PC-9 (cell line): ENCODE data around the gene HPCAL4. TPM values are rescaled to one million over a fixed set of nuclear protein-coding genes. Genes with fewer than 3 reads are reported as not detected.

Experiments
- BruUV-seq: library from RNA; stranded (reverse); fragments of 400-500 nt; replicated peaks from 2 replicates; lab custom pipeline; 2021; lab: Mats Ljungman, UMichigan
- CTCF ChIA-PET: fragments of 300-600 bp; sonication (Branson Sonifier 250); formaldehyde crosslinking; loops from one replicate; lab custom pipeline; 2022; ENCODE audit warnings: antibody characterized with exemption; lab: Charles Lee
- POLR2A ChIA-PET: fragments of 300-600 bp; sonication (Branson Sonifier 250); formaldehyde crosslinking; loops from one replicate; lab custom pipeline; 2022; ENCODE audit warnings: antibody characterized with exemption; ENCODE audit not compliant: unreplicated experiment; lab: Charles Lee
- DNase-seq, 2 experiments: peaks; one replicate each; pipeline versions ENCODE4 v3.0.0 to v3.0.0-alpha.2; 2015 to 2022; ENCODE audit warnings: mixed read lengths in 1 of 2
- H2AFZ ChIP-seq: fragments of 200-600 bp; sonication (generic); 2 replicates; pipeline ENCODE4 v1.8.1; 2017; ENCODE audit warnings: antibody characterized with exemption
- H3F3A ChIP-seq: fragments of 200-600 bp; sonication (generic); 2 replicates; pipeline ENCODE4 v1.8.1; 2017; ENCODE audit warnings: antibody characterized with exemption, mild to moderate bottlenecking, low read depth; ENCODE audit not compliant: insufficient read depth
- H3K27ac ChIP-seq: fragments of 200-600 bp; sonication (generic); 2 replicates; pipeline ENCODE4 v1.6.1; 2016; ENCODE audit warnings: mixed run types
- H3K27me3 ChIP-seq: fragments of 200-600 bp; sonication (generic); 2 replicates; pipeline ENCODE4 v1.6.1; 2016; ENCODE audit warnings: low read depth, mixed run types; ENCODE audit not compliant: insufficient read depth
- H3K36me3 ChIP-seq: fragments of 200-600 bp; sonication (generic); 2 replicates; pipeline ENCODE4 v1.6.1; 2016; ENCODE audit warnings: low read depth, mixed run types
- H3K4me1 ChIP-seq: fragments of 200-600 bp; sonication (generic); replicated peaks from 2 replicates; pipeline ENCODE4 v1.6.1; 2016; ENCODE audit warnings: mixed run types; ENCODE audit not compliant: insufficient read depth
- H3K4me2 ChIP-seq: fragments of 200-600 bp; sonication (generic); 2 replicates; pipeline ENCODE4 v1.6.1; 2017; ENCODE audit warnings: mixed run types
- H3K4me3 ChIP-seq: fragments of 200-600 bp; sonication (generic); 2 replicates; pipeline ENCODE4 v1.6.1; 2016; ENCODE audit warnings: mixed run types
- H3K79me2 ChIP-seq: fragments of 200-600 bp; sonication (generic); 2 replicates; pipeline ENCODE4 v1.6.1; 2017; ENCODE audit warnings: low read depth, mixed run types
- H3K9me2 ChIP-seq: fragments of 200-600 bp; sonication (generic); 2 replicates; pipeline ENCODE4 v1.8.1; 2017; ENCODE audit warnings: mild to moderate bottlenecking; ENCODE audit not compliant: insufficient read depth
- H3K9me3 ChIP-seq: fragments of 200-600 bp; sonication (generic); 2 replicates; pipeline ENCODE4 v1.8.1; 2016; ENCODE audit warnings: low read depth; ENCODE audit not compliant: insufficient read depth
- H4K20me1 ChIP-seq: fragments of 200-600 bp; sonication (generic); 2 replicates; pipeline ENCODE4 v1.8.1; 2017; ENCODE audit not compliant: insufficient read depth
- EZH2 ChIP-seq: fragments of 200-600 bp; sonication (generic); IDR thresholded peaks from 2 replicates; pipeline ENCODE4 v1.8.0; 2017; ENCODE audit warnings: antibody characterized with exemption, low read depth
- intact Hi-C: fragments of 100-400 bp; cut with micrococcal nuclease; formaldehyde crosslinking; loops from one replicate; pipeline ENCODE4 v1.10.0; 2022; ENCODE audit not compliant: unreplicated experiment
- total RNA-seq: library from RNA; stranded (reverse); gene quantifications from 2 replicates; pipeline ENCODE4 v1.2.3, GENCODE V29; 2021
- TF ChIP-seq, protein P1 (sequence below): fragments of 200-600 bp; sonication (generic); conservative IDR thresholded peaks from 2 replicates; pipeline ENCODE4 v1.6.1; 2017; ENCODE audit warnings: mixed run types, antibody characterized with exemption, mild to moderate bottlenecking, moderate library complexity

Gene HPCAL4
- total RNA-seq, 1 experiment from 2014 or later = 0.07 TPM

DNA sequence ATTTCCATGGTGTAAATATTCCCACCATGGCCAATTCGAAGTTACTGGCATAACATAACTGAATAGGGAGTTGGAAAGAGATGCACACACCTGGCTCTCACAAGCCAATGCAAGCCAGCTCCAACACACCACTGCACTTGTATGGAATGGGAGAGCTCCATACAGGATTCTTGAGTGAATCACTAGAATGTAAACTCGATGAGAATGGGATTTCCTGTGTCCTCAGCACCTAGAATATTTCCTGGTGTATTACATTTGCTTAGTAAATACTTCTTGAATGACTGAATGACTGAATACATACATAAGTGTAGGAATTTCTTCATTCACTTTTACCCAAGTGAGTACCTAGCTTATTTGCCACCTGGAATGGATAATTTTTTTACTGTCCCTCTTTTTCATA is 31.3 kb upstream of the HPCAL4 start:
- no peaks in the 10 kb centered on the region; the same call in 1 of the 2 replicates for H3F3A ChIP-seq
- no peak overlapping the region for H3K27ac ChIP-seq
- intact Hi-C loops = loop anchor here (5.0 kb wide), 1 partner anchor 465 kb away; no protein-coding TSS in a partner anchor
- CTCF ChIA-PET = interaction anchor here (0.5 to 1.0 kb wide), 4 partner anchors 78 to 894 kb away, joined by 3 to 14 read pairs (median 4); no protein-coding TSS in a partner anchor
- POLR2A ChIA-PET = no interaction called here
- H3K4me3 ChIP-seq = no peak overlapping the region
- no peaks in the 10 kb centered on the region for H3K4me1 ChIP-seq
- no peaks in the 10 kb centered on the region for H4K20me1 ChIP-seq
- DNase-seq = peak in 1 of 2 experiments; percentile 46
- no peaks in the 10 kb centered on the region for H3K36me3 ChIP-seq
- no peaks in the 10 kb centered on the region for H3K9me2 ChIP-seq
- no peaks in the 10 kb centered on the region for H3K79me2 ChIP-seq
- peaks cover 7% of the 10 kb centered on the region for H3K27me3 ChIP-seq
- TF ChIP-seq EZH2 = no peak
- TF ChIP-seq, protein P1, sequence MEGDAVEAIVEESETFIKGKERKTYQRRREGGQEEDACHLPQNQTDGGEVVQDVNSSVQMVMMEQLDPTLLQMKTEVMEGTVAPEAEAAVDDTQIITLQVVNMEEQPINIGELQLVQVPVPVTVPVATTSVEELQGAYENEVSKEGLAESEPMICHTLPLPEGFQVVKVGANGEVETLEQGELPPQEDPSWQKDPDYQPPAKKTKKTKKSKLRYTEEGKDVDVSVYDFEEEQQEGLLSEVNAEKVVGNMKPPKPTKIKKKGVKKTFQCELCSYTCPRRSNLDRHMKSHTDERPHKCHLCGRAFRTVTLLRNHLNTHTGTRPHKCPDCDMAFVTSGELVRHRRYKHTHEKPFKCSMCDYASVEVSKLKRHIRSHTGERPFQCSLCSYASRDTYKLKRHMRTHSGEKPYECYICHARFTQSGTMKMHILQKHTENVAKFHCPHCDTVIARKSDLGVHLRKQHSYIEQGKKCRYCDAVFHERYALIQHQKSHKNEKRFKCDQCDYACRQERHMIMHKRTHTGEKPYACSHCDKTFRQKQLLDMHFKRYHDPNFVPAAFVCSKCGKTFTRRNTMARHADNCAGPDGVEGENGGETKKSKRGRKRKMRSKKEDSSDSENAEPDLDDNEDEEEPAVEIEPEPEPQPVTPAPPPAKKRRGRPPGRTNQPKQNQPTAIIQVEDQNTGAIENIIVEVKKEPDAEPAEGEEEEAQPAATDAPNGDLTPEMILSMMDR = no peak
- no TSS peak for BruUV-seq
- no peaks in the 10 kb centered on the region for H3K9me3 ChIP-seq
- H3K4me2 ChIP-seq = no peak overlapping the region
- H2AFZ ChIP-seq = no peak overlapping the region

GRCh38 chr1:39721664-39722063 is 30.4 kb upstream of the HPCAL4 start:
- H4K20me1 ChIP-seq = no peaks in the 10 kb centered on the region
- POLR2A ChIA-PET = no interaction called here
- H3K4me1 ChIP-seq = no peaks in the 10 kb centered on the region
- no peak overlapping the region for H3K4me2 ChIP-seq
- no peak overlapping the region for H3K4me3 ChIP-seq
- no peak for DNase-seq
- H3K27me3 ChIP-seq = peaks cover 5% of the 10 kb centered on the region; the same call in 1 of the 2 replicates
- no peaks in the 10 kb centered on the region for H3K79me2 ChIP-seq
- TF ChIP-seq EZH2 = no peak
- TF ChIP-seq, protein P1 = no peak
- no peak overlapping the region for H2AFZ ChIP-seq
- H3K36me3 ChIP-seq = no peaks in the 10 kb centered on the region
- no peaks in the 10 kb centered on the region; the same call in 1 of the 2 replicates for H3F3A ChIP-seq
- BruUV-seq = no TSS peak
- no peaks in the 10 kb centered on the region for H3K9me2 ChIP-seq
- intact Hi-C loops = loop anchor here (5.0 kb wide), 1 partner anchor 464 kb away; no protein-coding TSS in a partner anchor
- CTCF ChIA-PET = no interaction called here
- no peak overlapping the region for H3K27ac ChIP-seq
- no peaks in the 10 kb centered on the region for H3K9me3 ChIP-seq

- POLR2A ChIA-PET = no interaction called here
- no peaks in the 10 kb centered on the region; the same call in 1 of the 2 replicates for H3F3A ChIP-seq
- BruUV-seq = no TSS peak
- no peaks in the 10 kb centered on the region for H3K9me3 ChIP-seq
- no peaks in the 10 kb centered on the region for H3K36me3 ChIP-seq
- H2AFZ ChIP-seq = no peak overlapping the region
- no peaks in the 10 kb centered on the region for H3K4me1 ChIP-seq
- no peak for TF ChIP-seq EZH2
- TF ChIP-seq, protein P1 = peak; percentile 89
- intact Hi-C loops = loop anchor here (1.0 to 5.0 kb wide), 3 partner anchors 114 to 622 kb away; no protein-coding TSS in a partner anchor
- H3K27ac ChIP-seq = no peak overlapping the region
- H3K4me2 ChIP-seq = no peak overlapping the region
- peak; percentile 6 to 61 for DNase-seq
- no peaks in the 10 kb centered on the region for H3K9me2 ChIP-seq
- no peaks in the 10 kb centered on the region for H3K79me2 ChIP-seq
- peaks cover 5% of the 10 kb centered on the region; the same call in 1 of the 2 replicates for H3K27me3 ChIP-seq
- CTCF ChIA-PET = interaction anchor here (0.6 to 1.3 kb wide), 5 partner anchors 51 to 272 kb away, joined by 3 to 8 read pairs (median 4); no protein-coding TSS in a partner anchor
- H4K20me1 ChIP-seq = no peaks in the 10 kb centered on the region
- no peak overlapping the region for H3K4me3 ChIP-seq
These were observed 29.1 kb upstream of the HPCAL4 start for GRCh38 chr1:39720094-39720999.
